Endometrial microvascular endothelial cells (primary cell): Measurements from ENCODE around the gene INTS7. TPM values are rescaled to one million over a fixed set of nuclear protein-coding genes. Genes with fewer than 3 reads are reported as not detected.

Experiments used
- in situ Hi-C: cut with HindIII; loops from 2 replicates; pipeline ENCODE4 v1.10.0; 2017; ENCODE audit warnings: low sequenced_read_pairs, low pct_unique_long_range_greater_than_20kb; ENCODE audit errors: inconsistent ontology term
- total RNA-seq: library from RNA; depleted of rRNA; stranded (reverse); fragments of >200 nt; gene quantifications from one replicate; pipeline ENCODE4 v1.2.3, GENCODE V29; 2015; ENCODE audit errors: inconsistent ontology term

INTS7 gene
- 19.4 TPM for total RNA-seq

- in situ Hi-C loops = no loop called here
Measured at GRCh38 chr1:212035123-212035834, at the start of gene INTS7, which contains the start of gene DTL. Gene INTS7 (minus strand): TSS chr1:212035557. CDS start chr1:212035437, 120 bp downstream. Gene DTL (plus strand): TSS chr1:212035748. CDS start chr1:212035891, 143 bp downstream.

- in situ Hi-C loops = loop anchor here (25.0 kb wide), 1 partner anchor 204 kb away; the partner anchor contains the start of gene PPP2R5A
Measured at GRCh38 chr1:212082765-212083406, 47.5 kb upstream of the INTS7 start.

GRCh38 chr1:212078826-212079225, 43.5 kb upstream of the INTS7 start:
- in situ Hi-C loops = loop anchor here (25.0 kb wide), 1 partner anchor 208 kb away; the partner anchor contains the start of gene PPP2R5A

GRCh38 chr1:212077028-212077427, 41.7 kb upstream of the INTS7 start:
- in situ Hi-C loops = loop anchor here (25.0 kb wide), 1 partner anchor 210 kb away; the partner anchor contains the start of gene PPP2R5A

GRCh38 chr1:212074856-212075255, 39.5 kb upstream of the INTS7 start:
- in situ Hi-C loops = loop anchor here (25.0 kb wide), 1 partner anchor 212 kb away; the partner anchor contains the start of gene PPP2R5A

- in situ Hi-C loops = no loop called here
Measured at GRCh38 chr1:212074313-212074712, 39.0 kb upstream of the INTS7 start.

- in situ Hi-C loops = no loop called here
Measured at GRCh38 chr1:212073490-212073889, 38.1 kb upstream of the INTS7 start.

- in situ Hi-C loops = no loop called here
Measured at GRCh38 chr1:212072047-212072446, 36.7 kb upstream of the INTS7 start.

GRCh38 chr1:212070720-212071302, 35.5 kb upstream of the INTS7 start:
- in situ Hi-C loops = no loop called here

GRCh38 chr1:212067787-212068186, 32.4 kb upstream of the INTS7 start:
- in situ Hi-C loops = no loop called here

GRCh38 chr1:212062832-212063438, 27.6 kb upstream of the INTS7 start:
- in situ Hi-C loops = no loop called here

GRCh38 chr1:212060632-212061472, 25.5 kb upstream of the INTS7 start:
- in situ Hi-C loops = no loop called here

GRCh38 chr1:212055333-212055732, 20.0 kb upstream of the INTS7 start:
- in situ Hi-C loops = no loop called here

GRCh38 chr1:212053993-212054392, 18.6 kb upstream of the INTS7 start:
- in situ Hi-C loops = no loop called here

GRCh38 chr1:212045981-212046380, 10.6 kb upstream of the INTS7 start:
- in situ Hi-C loops = no loop called here

GRCh38 chr1:212044851-212045250, 9.5 kb upstream of the INTS7 start:
- in situ Hi-C loops = no loop called here

- in situ Hi-C loops = no loop called here
Measured at GRCh38 chr1:212042436-212042835, 7.1 kb upstream of the INTS7 start.

- in situ Hi-C loops = no loop called here
Measured at GRCh38 chr1:212040629-212041412, 5.5 kb upstream of the INTS7 start.
